AG04450 (cell line): ENCODE results near the gene CAV1. TPM values are rescaled to one million over a fixed set of nuclear protein-coding genes. Genes with fewer than 3 reads are reported as not detected.
A peak's percentile ranks its signal among the peaks of the same experiment; 100 is the strongest.

ENCODE experiments used
- CTCF ChIA-PET: fragments of 300-600, 350-600 bp; formaldehyde crosslinking; extraction: SDS; loops from one replicate; lab custom pipeline; 2022; ENCODE audit warnings: antibody characterized with exemption, inconsistent platforms; lab: Charles Lee
- POLR2A ChIA-PET: fragments of 350-600 bp; formaldehyde crosslinking; extraction: SDS; loops from one replicate; lab custom pipeline; 2021; ENCODE audit warnings: antibody characterized with exemption, inconsistent platforms; lab: Yijun Ruan, JAX
- DNase-seq: peaks from one replicate; pipeline ENCODE4 v3.0.0-alpha.2; 2011; ENCODE audit warnings: low read depth, low spot score
- H3K27ac ChIP-seq: one replicate; pipeline ENCODE4 v1.5.1; 2012; ENCODE audit warnings: low read depth, low read length, control low read depth
- H3K27me3 ChIP-seq: one replicate; pipeline ENCODE4 v1.6.0; 2012; ENCODE audit warnings: low read length; ENCODE audit not compliant: control insufficient read depth, insufficient read depth
- H3K4me3 ChIP-seq: 2 replicates; pipeline ENCODE4 v1.5.1; 2011; ENCODE audit warnings: mild to moderate bottlenecking, low read depth, low read length, control low read depth
- H3K9me3 ChIP-seq: 2 replicates; pipeline ENCODE4 v1.5.1; 2012; ENCODE audit warnings: low read length; ENCODE audit not compliant: control insufficient read depth, insufficient read depth
- polyA plus RNA-seq: library from polyadenylated mRNA; depleted of rRNA; stranded (reverse); fragments of >200 nt; gene quantifications from 2 replicates; pipeline ENCODE4 v1.2.3, GENCODE V29; 2011
- TF ChIP-seq, protein P1 (sequence below): IDR thresholded peaks from 2 replicates; pipeline ENCODE4 v1.5.1; 2011; ENCODE audit warnings: low read depth, low read length, control low read depth, inconsistent platforms

The CAV1 gene
- polyA plus RNA-seq, 1 experiment, result 1,209 TPM

- Histone ChIP-seq H3K4me3 (no peak overlapping the region; the same call in 1 of the 2 replicates), H3K9me3 (no peaks in the 10 kb centered on the region), H3K27me3 (no peaks in the 10 kb centered on the region), H3K27ac (peak overlapping the region; percentile 87)
- TF ChIP-seq, protein P1, sequence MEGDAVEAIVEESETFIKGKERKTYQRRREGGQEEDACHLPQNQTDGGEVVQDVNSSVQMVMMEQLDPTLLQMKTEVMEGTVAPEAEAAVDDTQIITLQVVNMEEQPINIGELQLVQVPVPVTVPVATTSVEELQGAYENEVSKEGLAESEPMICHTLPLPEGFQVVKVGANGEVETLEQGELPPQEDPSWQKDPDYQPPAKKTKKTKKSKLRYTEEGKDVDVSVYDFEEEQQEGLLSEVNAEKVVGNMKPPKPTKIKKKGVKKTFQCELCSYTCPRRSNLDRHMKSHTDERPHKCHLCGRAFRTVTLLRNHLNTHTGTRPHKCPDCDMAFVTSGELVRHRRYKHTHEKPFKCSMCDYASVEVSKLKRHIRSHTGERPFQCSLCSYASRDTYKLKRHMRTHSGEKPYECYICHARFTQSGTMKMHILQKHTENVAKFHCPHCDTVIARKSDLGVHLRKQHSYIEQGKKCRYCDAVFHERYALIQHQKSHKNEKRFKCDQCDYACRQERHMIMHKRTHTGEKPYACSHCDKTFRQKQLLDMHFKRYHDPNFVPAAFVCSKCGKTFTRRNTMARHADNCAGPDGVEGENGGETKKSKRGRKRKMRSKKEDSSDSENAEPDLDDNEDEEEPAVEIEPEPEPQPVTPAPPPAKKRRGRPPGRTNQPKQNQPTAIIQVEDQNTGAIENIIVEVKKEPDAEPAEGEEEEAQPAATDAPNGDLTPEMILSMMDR, result 0 out of 2 replicates have a peak, but pooled peaks have one; percentile 4
- ChIA-PET POLR2A (interaction anchor here (0.7 to 2.2 kb wide), 5 partner anchors 14 to 305 kb away, joined by 3 to 10 read pairs (median 3); no protein-coding TSS in a partner anchor), CTCF (interaction anchor here (0.6 to 1.7 kb wide), 4 partner anchors 11 to 403 kb away, joined by 3 to 5 read pairs (median 4); no protein-coding TSS in a partner anchor)
- DNase-seq, result peak; percentile 89
These were observed 51.8 kb downstream of the CAV1 start for GRCh38 chr7:116576350-116577319.

- no peak for DNase-seq
- TF ChIP-seq, protein P1, result no peak
- CTCF ChIA-PET, result interaction anchor here (0.5 to 1.7 kb wide), 6 partner anchors 10 to 404 kb away, joined by 3 to 5 read pairs (median 4); no protein-coding TSS in a partner anchor
- no peaks in the 10 kb centered on the region for H3K27me3 ChIP-seq
- H3K9me3 ChIP-seq, result no peaks in the 10 kb centered on the region
- POLR2A ChIA-PET, result interaction anchor here (0.5 to 2.2 kb wide), 6 partner anchors 15 to 306 kb away, joined by 3 to 10 read pairs (median 3); no protein-coding TSS in a partner anchor
- peak overlapping the region; percentile 34 for H3K4me3 ChIP-seq
- H3K27ac ChIP-seq, result peak overlapping the region; percentile 87
These were observed 52.6 kb downstream of the CAV1 start for GRCh38 chr7:116577320-116577871.

- POLR2A ChIA-PET, result interaction anchor here (1.5 to 2.2 kb wide), 2 partner anchors 52 to 307 kb away, joined by 8 to 10 read pairs; no protein-coding TSS in a partner anchor
- CTCF ChIA-PET, result no interaction called here
- Histone ChIP-seq H3K27me3 (no peaks in the 10 kb centered on the region), H3K9me3 (no peaks in the 10 kb centered on the region), H3K4me3 (no peak overlapping the region), H3K27ac (peak overlapping the region; percentile 87)
- TF ChIP-seq, protein P1, result no peak
- no peak for DNase-seq
These were observed 53.7 kb downstream of the CAV1 start for GRCh38 chr7:116578526-116578925.

GRCh38 chr7:116579322-116579721, 54.5 kb downstream of the CAV1 start:
- ChIA-PET CTCF (interaction anchor here (0.9 kb wide), 1 partner anchor 344 kb away, joined by 3 read pairs; no protein-coding TSS in a partner anchor), POLR2A (no interaction called here)
- Histone ChIP-seq H3K27me3 (no peaks in the 10 kb centered on the region), H3K27ac (no peak overlapping the region), H3K9me3 (no peaks in the 10 kb centered on the region), H3K4me3 (no peak overlapping the region)
- TF ChIP-seq, protein P1, result no peak
- no peak for DNase-seq
